ENCODE data around the gene COA8.

Gene COA8

GRCh38 chr14:103560691-103561090, 2.1 kb upstream of the COA8 start:
- H3K4me3 ChIP-seq: peak overlapping the region in 4 of 7 experiments; percentile 78 to 99 (median 92)
- peak overlapping the region in 10 of 21 experiments; percentile 93 to 99 (median 98) for H3K27ac ChIP-seq

GRCh38 chr14:103561381-103562178, 1.2 kb upstream of the COA8 start:
- Histone ChIP-seq H3K4me3 (peak overlapping the region; percentile 78 to 99 (median 97)), H3K27ac (peak overlapping the region; percentile 92 to 99 (median 96))

- Histone ChIP-seq H3K27ac (peak overlapping the region; percentile 92 to 99 (median 96)), H3K4me3 (peak overlapping the region; percentile 78 to 99 (median 97))
Measured at GRCh38 chr14:103562179-103562428, 656 bp upstream of the COA8 start.

- Histone ChIP-seq H3K4me3 (peak overlapping the region; percentile 78 to 99 (median 97)), H3K27ac (peak overlapping the region; percentile 92 to 99 (median 96))
Measured at GRCh38 chr14:103563226-103563620, 463 bp downstream of the COA8 start.

GRCh38 chr14:103563844-103564505, 1.2 kb downstream of the COA8 start:
- H3K4me3 ChIP-seq: peak overlapping the region; percentile 78 to 99 (median 97)

GRCh38 chr14:103568952-103569351, 6.2 kb downstream of the COA8 start:
- H3K4me3 ChIP-seq: no peak overlapping the region
- peak overlapping the region in 2 of 21 experiments; percentile 12 to 15 for H3K27ac ChIP-seq

More at GRCh38 chr14:103563844-103564505, 1.2 kb downstream of the COA8 start:
- H3K27ac ChIP-seq: peak overlapping the region in 8 of 21 experiments; percentile 93 to 99 (median 96)

GRCh38 chr14:103569408-103569807, 6.6 kb downstream of the COA8 start:
- Histone ChIP-seq H3K4me3 (no peak overlapping the region), H3K27ac (peak overlapping the region in 1 of 21 experiments; percentile 12)

- Histone ChIP-seq H3K4me3 (no peak overlapping the region), H3K27ac (peak overlapping the region in 1 of 21 experiments; percentile 42)
Measured at GRCh38 chr14:103574104-103574503, 11.3 kb downstream of the COA8 start.

GRCh38 chr14:103574707-103575285, 12.0 kb downstream of the COA8 start:
- Histone ChIP-seq H3K27ac (peak overlapping the region in 2 of 21 experiments; percentile 0 to 70), H3K4me3 (no peak overlapping the region)

GRCh38 chr14:103576371-103577024, 13.7 kb downstream of the COA8 start:
- peak overlapping the region in 18 of 21 experiments; percentile 4 to 84 (median 58) for H3K27ac ChIP-seq
- no peak overlapping the region for H3K4me3 ChIP-seq

- no peak overlapping the region for H3K4me3 ChIP-seq
- H3K27ac ChIP-seq: no peak overlapping the region
Measured at GRCh38 chr14:103578401-103579075, 15.8 kb downstream of the COA8 start.

GRCh38 chr14:103581206-103581605, 18.4 kb downstream of the COA8 start:
- Histone ChIP-seq H3K27ac (peak overlapping the region in 1 of 21 experiments; percentile 71), H3K4me3 (no peak overlapping the region)

GRCh38 chr14:103581954-103582703, 19.4 kb downstream of the COA8 start:
- Histone ChIP-seq H3K27ac (peak overlapping the region in 9 of 21 experiments; percentile 18 to 76 (median 58)), H3K4me3 (no peak overlapping the region)

- Histone ChIP-seq H3K27ac (no peak overlapping the region), H3K4me3 (no peak overlapping the region)
Measured at GRCh38 chr14:103584326-103584915, 21.7 kb downstream of the COA8 start.

GRCh38 chr14:103593577-103593976, 30.8 kb downstream of the COA8 start:
- peak overlapping the region in 9 of 21 experiments; percentile 3 to 71 (median 35) for H3K27ac ChIP-seq
- no peak overlapping the region for H3K4me3 ChIP-seq

GRCh38 chr14:103594265-103594664, 31.5 kb downstream of the COA8 start:
- Histone ChIP-seq H3K27ac (peak overlapping the region in 10 of 21 experiments; percentile 3 to 71 (median 26)), H3K4me3 (no peak overlapping the region)

GRCh38 chr14:103597623-103598377, 35.0 kb downstream of the COA8 start:
- peak overlapping the region in 1 of 21 experiments; percentile 26 for H3K27ac ChIP-seq
- H3K4me3 ChIP-seq: no peak overlapping the region

- Histone ChIP-seq H3K4me3 (no peak overlapping the region), H3K27ac (no peak overlapping the region)
Measured at GRCh38 chr14:103600503-103600902, 37.7 kb downstream of the COA8 start.

All from skin epidermis (tissue), 12 donors.